Brain microvascular endothelial cell (primary cell): Measurements from ENCODE around the gene C1GALT1.

Experiments
- DNase-seq: peaks from one replicate; pipeline ENCODE4 v3.0.0-alpha.2; 2020
- H3K27ac ChIP-seq: fragments of 250-450 bp; sonication (Bioruptor Pico); 2 replicates; pipeline ENCODE4 v1.5.1; 2020; ENCODE audit warnings: mild to moderate bottlenecking, moderate library complexity
- H3K27me3 ChIP-seq: fragments of 250-450 bp; sonication (Bioruptor Pico); replicated peaks from 2 replicates; pipeline ENCODE4 v1.5.1; 2020; ENCODE audit warnings: mild to moderate bottlenecking
- H3K36me3 ChIP-seq: fragments of 250-450 bp; sonication (Bioruptor Pico); replicated peaks from 2 replicates; pipeline ENCODE4 v1.5.1; 2020; ENCODE audit warnings: mild to moderate bottlenecking
- H3K4me3 ChIP-seq: 2 replicates; pipeline ENCODE4 v1.5.1; 2011; ENCODE audit warnings: low read depth, mild to moderate bottlenecking, control low read depth, low read length, moderate library complexity
- in situ Hi-C: cut with HindIII; loops from 2 replicates; pipeline ENCODE4 v1.10.0; 2017; ENCODE audit warnings: low sequenced_read_pairs, low pct_ligation_motif_present
- TF ChIP-seq, protein P1 (sequence below): IDR thresholded peaks from 2 replicates; pipeline ENCODE4 v1.5.1; 2011; ENCODE audit warnings: low read depth, mild to moderate bottlenecking, moderate library complexity, low read length, control low read depth, inconsistent platforms; ENCODE audit errors: missing control alignments

Gene C1GALT1

DNA sequence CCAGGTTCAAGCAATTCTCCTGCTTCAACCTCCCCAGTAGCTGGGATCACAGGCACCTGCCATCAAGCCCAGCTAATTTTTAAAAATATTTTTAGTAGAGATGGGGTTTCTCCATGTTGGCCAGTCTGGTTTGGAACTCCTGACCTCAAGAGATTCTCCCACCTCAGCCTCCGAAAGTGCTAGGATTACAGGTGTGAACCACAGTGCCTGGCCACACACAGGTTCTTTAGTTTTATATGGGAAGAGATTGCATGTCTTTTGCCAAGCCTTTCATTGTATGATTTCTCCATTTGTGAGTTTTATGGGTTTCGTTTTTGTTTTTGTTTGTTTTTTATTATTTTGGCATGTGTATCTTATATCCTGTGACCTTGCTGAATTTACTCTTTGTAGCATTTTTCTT lies 40.9 kb downstream of the C1GALT1 start:
- no peak for DNase-seq
- Histone ChIP-seq H3K27me3 (no peaks in the 10 kb centered on the region), H3K4me3 (no peak overlapping the region), H3K36me3 (no peaks in the 10 kb centered on the region), H3K27ac (no peak overlapping the region)
- TF ChIP-seq, protein P1, sequence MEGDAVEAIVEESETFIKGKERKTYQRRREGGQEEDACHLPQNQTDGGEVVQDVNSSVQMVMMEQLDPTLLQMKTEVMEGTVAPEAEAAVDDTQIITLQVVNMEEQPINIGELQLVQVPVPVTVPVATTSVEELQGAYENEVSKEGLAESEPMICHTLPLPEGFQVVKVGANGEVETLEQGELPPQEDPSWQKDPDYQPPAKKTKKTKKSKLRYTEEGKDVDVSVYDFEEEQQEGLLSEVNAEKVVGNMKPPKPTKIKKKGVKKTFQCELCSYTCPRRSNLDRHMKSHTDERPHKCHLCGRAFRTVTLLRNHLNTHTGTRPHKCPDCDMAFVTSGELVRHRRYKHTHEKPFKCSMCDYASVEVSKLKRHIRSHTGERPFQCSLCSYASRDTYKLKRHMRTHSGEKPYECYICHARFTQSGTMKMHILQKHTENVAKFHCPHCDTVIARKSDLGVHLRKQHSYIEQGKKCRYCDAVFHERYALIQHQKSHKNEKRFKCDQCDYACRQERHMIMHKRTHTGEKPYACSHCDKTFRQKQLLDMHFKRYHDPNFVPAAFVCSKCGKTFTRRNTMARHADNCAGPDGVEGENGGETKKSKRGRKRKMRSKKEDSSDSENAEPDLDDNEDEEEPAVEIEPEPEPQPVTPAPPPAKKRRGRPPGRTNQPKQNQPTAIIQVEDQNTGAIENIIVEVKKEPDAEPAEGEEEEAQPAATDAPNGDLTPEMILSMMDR: no peak
- in situ Hi-C loops: no loop called here

DNA sequence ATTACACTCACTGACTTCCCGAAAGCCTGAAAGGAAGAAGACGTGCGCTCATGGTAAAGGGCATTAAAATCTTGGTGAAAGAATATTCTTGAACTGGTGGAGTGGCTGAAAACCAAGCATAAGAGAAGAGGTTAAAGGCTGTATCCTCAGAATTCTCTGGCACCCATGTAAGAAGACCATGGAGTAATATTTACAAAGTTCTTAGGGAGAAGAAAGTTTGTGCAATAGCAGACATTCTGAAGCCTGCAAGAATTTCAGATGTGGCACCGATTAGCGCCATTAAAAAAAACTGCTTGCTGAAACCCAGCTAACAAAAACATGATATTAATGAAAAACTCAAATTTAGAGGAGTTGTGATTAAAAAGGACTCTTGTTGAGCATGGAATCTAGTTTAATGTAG lies 44.1 kb downstream of the C1GALT1 start:
- H3K27ac ChIP-seq: no peak overlapping the region
- TF ChIP-seq, protein P1: no peak
- no peak for DNase-seq

DNA sequence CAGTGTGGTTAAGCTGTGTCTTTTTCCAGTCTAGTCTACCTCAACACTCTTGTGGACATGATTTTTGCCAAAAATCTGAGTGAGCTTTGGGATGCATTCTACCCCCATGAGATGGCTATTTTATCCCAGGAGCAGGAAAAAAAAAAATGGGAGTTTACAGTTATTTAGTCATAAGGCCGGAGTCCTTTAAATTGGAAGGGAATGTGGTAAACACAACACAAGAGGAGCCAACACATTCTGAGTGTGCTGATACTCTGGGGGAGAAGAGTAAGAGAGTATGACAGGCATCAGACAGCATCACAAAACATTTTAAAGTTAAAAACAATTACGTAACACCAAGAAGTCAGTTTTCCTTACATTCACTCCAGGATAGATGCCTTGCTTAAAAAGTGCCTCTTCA lies 46.1 kb downstream of the C1GALT1 start:
- DNase-seq: no peak
- in situ Hi-C loops: no loop called here
- no peak overlapping the region for H3K4me3 ChIP-seq
- H3K27me3 ChIP-seq: no peaks in the 10 kb centered on the region
- H3K36me3 ChIP-seq: no peaks in the 10 kb centered on the region
- H3K27ac ChIP-seq: no peak overlapping the region
- TF ChIP-seq, protein P1: no peak

More for the DNA sequence above, 44.1 kb downstream of the C1GALT1 start:
- no peaks in the 10 kb centered on the region for H3K36me3 ChIP-seq
- H3K4me3 ChIP-seq: no peak overlapping the region
- no peaks in the 10 kb centered on the region for H3K27me3 ChIP-seq
- in situ Hi-C loops: no loop called here

DNA sequence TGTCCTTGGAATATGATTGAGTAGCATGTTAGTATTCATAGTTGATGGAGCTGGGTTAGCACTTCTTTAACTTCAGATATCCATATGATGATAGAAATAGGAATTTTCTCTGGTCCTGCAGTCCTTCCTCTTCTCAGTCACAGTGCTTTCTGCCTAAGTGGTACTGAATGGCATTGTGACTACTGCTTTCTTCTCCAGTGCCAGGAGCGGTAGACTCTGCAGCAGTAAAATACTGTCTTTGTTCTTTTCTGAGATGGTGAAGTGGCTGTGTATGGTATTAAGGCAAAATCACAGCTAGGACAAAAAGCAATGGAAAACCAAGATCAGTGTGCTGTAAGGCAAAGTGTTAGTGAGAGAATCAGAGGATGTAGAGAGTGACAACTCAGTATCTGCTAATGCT lies 46.6 kb downstream of the C1GALT1 start:
- no peaks in the 10 kb centered on the region for H3K36me3 ChIP-seq
- in situ Hi-C loops: no loop called here
- TF ChIP-seq, protein P1: no peak
- no peaks in the 10 kb centered on the region for H3K27me3 ChIP-seq
- no peak for DNase-seq
- no peak overlapping the region for H3K27ac ChIP-seq
- H3K4me3 ChIP-seq: no peak overlapping the region

DNA sequence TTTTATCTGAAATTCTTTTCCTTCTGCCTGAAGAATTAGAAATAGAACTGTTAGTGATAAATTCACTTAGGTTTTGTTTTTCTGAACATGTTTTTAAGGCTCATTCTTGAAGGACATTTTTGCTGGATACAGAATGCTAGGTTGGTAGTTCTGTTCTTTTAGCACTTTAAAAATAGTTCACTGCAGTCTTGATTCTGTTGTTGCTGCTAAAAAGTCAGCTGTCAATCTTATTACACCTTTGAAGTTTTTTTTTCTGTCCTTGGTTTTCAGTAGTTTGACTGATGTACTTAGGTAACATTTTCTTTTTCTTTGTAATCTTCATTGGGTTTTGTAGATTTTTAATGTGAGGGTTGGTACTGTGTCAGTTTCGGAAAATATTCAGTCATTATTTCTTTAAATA lies 48.7 kb downstream of the C1GALT1 start:
- Histone ChIP-seq H3K27ac (no peak overlapping the region), H3K36me3 (no peaks in the 10 kb centered on the region), H3K27me3 (no peaks in the 10 kb centered on the region), H3K4me3 (no peak overlapping the region)
- TF ChIP-seq, protein P1: no peak
- in situ Hi-C loops: no loop called here
- no peak for DNase-seq

DNA sequence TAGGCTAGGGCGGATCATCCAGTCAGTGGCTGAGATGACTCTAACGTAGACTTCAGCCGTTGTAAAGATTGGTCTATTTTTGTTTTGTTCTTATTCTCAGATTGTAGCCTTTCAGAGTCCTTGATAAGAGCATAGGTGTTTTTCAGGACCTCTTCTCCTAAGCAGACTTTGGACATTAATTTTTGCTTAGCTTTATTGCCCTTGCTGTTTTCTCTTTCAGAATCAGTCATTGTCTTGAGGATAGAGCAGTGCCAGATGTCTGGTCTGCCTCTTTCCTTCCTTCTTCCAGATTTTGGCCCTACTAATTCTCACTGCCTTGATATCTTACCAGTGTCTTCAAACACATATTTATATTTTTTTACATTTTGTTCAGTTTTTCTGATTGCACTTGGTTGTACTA lies 49.5 kb downstream of the C1GALT1 start:
- Histone ChIP-seq H3K4me3 (no peak overlapping the region), H3K27me3 (no peaks in the 10 kb centered on the region), H3K27ac (no peak overlapping the region), H3K36me3 (no peaks in the 10 kb centered on the region)
- no peak for DNase-seq
- TF ChIP-seq, protein P1: no peak
- in situ Hi-C loops: no loop called here
